IMR-90 (cell line): ENCODE measurements around the gene PJA1. TPM values are rescaled to one million over a fixed set of nuclear protein-coding genes. Genes with fewer than 3 reads are reported as not detected.

ENCODE experiments used
- ATAC-seq: fragments of 200-7000 bp; cut with Tn5 transposase; 2 replicates; pipeline ENCODE4 v1.9.1; 2020; ENCODE audit warnings: low read depth, mild to moderate bottlenecking, moderate library complexity
- BruUV-seq: library from RNA; stranded (reverse); fragments of 400-500 nt; replicated peaks from 2 replicates; lab custom pipeline; 2021; lab: Mats Ljungman, UMichigan
- CTCF ChIA-PET: fragments of 300-600 bp; formaldehyde crosslinking; extraction: SDS; loops from one replicate; lab custom pipeline; 2021; ENCODE audit warnings: antibody characterized with exemption; lab: Yijun Ruan, JAX
- POLR2A ChIA-PET: fragments of 300-600 bp; sonication (Branson Sonifier 250); formaldehyde crosslinking; loops from one replicate; lab custom pipeline; 2022; ENCODE audit warnings: antibody characterized with exemption; ENCODE audit not compliant: unreplicated experiment; lab: Charles Lee
- DNase-seq: peaks from one replicate; pipeline ENCODE4 v3.0.0; 2013
- H2AFZ ChIP-seq: replicated peaks from 2 replicates; pipeline ENCODE3; 2013; ENCODE audit warnings: low read length, mild to moderate bottlenecking; ENCODE audit not compliant: poor library complexity
- H2AK5ac ChIP-seq: 2 replicates; pipeline ENCODE4 v1.6.1; 2013; ENCODE audit warnings: low read depth, low read length, inconsistent platforms
- H2AK9ac ChIP-seq: replicated peaks from 2 replicates; pipeline ENCODE3; 2013; ENCODE audit warnings: mild to moderate bottlenecking, low read depth, low read length, moderate library complexity; ENCODE audit not compliant: poor library complexity
- H2BK120ac ChIP-seq: 2 replicates; pipeline ENCODE4 v1.6.1; 2013; ENCODE audit warnings: low read depth, low read length, inconsistent platforms
- H2BK15ac ChIP-seq: 3 replicates; pipeline ENCODE4 v1.6.1; 2013; ENCODE audit warnings: low read depth, low read length, inconsistent platforms
- H2BK20ac ChIP-seq: 2 replicates; pipeline ENCODE4 v1.6.1; 2013; ENCODE audit warnings: low read depth, mild to moderate bottlenecking, inconsistent platforms, low read length, moderate library complexity
- H2BK5ac ChIP-seq: 2 replicates; pipeline ENCODE4 v1.6.1; 2013; ENCODE audit warnings: mild to moderate bottlenecking, low read depth, low read length, inconsistent platforms; ENCODE audit not compliant: poor library complexity, severe bottlenecking
- H3K14ac ChIP-seq: replicated peaks from 2 replicates; pipeline ENCODE4 v1.6.1; 2013; ENCODE audit warnings: low read depth, low read length, inconsistent platforms
- H3K18ac ChIP-seq: 2 replicates; pipeline ENCODE4 v1.6.1; 2013; ENCODE audit warnings: low read depth, low read length, control low read depth
- H3K23ac ChIP-seq: 2 replicates; pipeline ENCODE4 v1.6.1; 2013; ENCODE audit warnings: low read depth, low read length, inconsistent platforms
- H3K27ac ChIP-seq: 2 replicates; pipeline ENCODE4 v1.5.1; 2013; ENCODE audit warnings: mild to moderate bottlenecking, control low read depth, low read length; ENCODE audit not compliant: insufficient read depth
- H3K27me3 ChIP-seq: 2 replicates; pipeline ENCODE4 v1.6.1; 2013; ENCODE audit warnings: low read length; ENCODE audit not compliant: control insufficient read depth, insufficient read depth
- H3K36me3 ChIP-seq: 2 replicates; pipeline ENCODE4 v1.6.1; 2013; ENCODE audit warnings: low read length, mixed read lengths; ENCODE audit not compliant: control insufficient read depth, insufficient read depth
- H3K4ac ChIP-seq: 2 replicates; pipeline ENCODE4 v1.6.1; 2013; ENCODE audit warnings: low read depth, low read length, inconsistent platforms
- H3K4me1 ChIP-seq: 2 replicates; pipeline ENCODE4 v1.6.1; 2013; ENCODE audit warnings: low read length, mixed read lengths; ENCODE audit not compliant: control insufficient read depth, insufficient read depth
- H3K4me2 ChIP-seq: 2 replicates; pipeline ENCODE4 v1.6.1; 2013; ENCODE audit warnings: low read depth, mild to moderate bottlenecking, control low read depth, low read length, moderate library complexity
- H3K4me3 ChIP-seq: 2 replicates; pipeline ENCODE4 v1.5.1; 2013; ENCODE audit warnings: low read depth, mild to moderate bottlenecking, control low read depth, low read length, moderate library complexity; ENCODE audit not compliant: insufficient read depth
- H3K56ac ChIP-seq: 2 replicates; pipeline ENCODE4 v1.6.1; 2013; ENCODE audit warnings: low read length, inconsistent platforms; ENCODE audit not compliant: insufficient read depth; ENCODE audit errors: extremely low read depth
- H3K79me1 ChIP-seq, 2 experiments: 2 replicates each; pipeline ENCODE4 v1.6.1; 2013; ENCODE audit warnings: low read length in 2 of 2, inconsistent platforms in 1 of 2, low read depth in 1 of 2
- H3K9ac ChIP-seq: 2 replicates; pipeline ENCODE4 v1.6.1; 2013; ENCODE audit warnings: low read depth, low read length, control low read depth
- H3K9me1 ChIP-seq: 2 replicates; pipeline ENCODE4 v1.6.1; 2013; ENCODE audit warnings: low read length, inconsistent platforms; ENCODE audit not compliant: insufficient read depth
- H3K9me3 ChIP-seq: 2 replicates; pipeline ENCODE4 v1.6.1; 2013; ENCODE audit warnings: low read length; ENCODE audit not compliant: control insufficient read depth, insufficient read depth
- H4K20me1 ChIP-seq: 2 replicates; pipeline ENCODE4 v1.6.1; 2013; ENCODE audit warnings: low read length, inconsistent platforms; ENCODE audit not compliant: insufficient read depth
- H4K5ac ChIP-seq: 2 replicates; pipeline ENCODE4 v1.6.1; 2013; ENCODE audit warnings: mild to moderate bottlenecking, low read depth, low read length, control low read depth
- H4K8ac ChIP-seq, 2 experiments: 2 replicates each; pipeline ENCODE4 v1.6.1; 2013; ENCODE audit warnings: low read depth in 2 of 2, low read length in 2 of 2, control low read depth in 1 of 2, inconsistent platforms in 1 of 2
- H4K91ac ChIP-seq: 2 replicates; pipeline ENCODE4 v1.6.1; 2013; ENCODE audit warnings: low read depth, low read length, inconsistent platforms; ENCODE audit not compliant: insufficient read depth
- BHLHE40 ChIP-seq: fragments of 150-350 bp; IDR thresholded peaks from 2 replicates; pipeline ENCODE4 v1.6.1; 2016; ENCODE audit warnings: mild to moderate bottlenecking, low read depth, low read length
- CEBPB ChIP-seq: IDR thresholded peaks from 2 replicates; pipeline ENCODE4 v1.6.1; 2012; ENCODE audit warnings: low read depth, low read length, improper control_type of control experiment
- CHD1 ChIP-seq: IDR thresholded peaks from 2 replicates; pipeline ENCODE4 v1.6.1; 2012; ENCODE audit warnings: low read depth, low read length, improper control_type of control experiment
- CTCF ChIP-seq: conservative IDR thresholded peaks from 2 replicates; pipeline ENCODE4 v1.5.1; 2012; ENCODE audit warnings: mild to moderate bottlenecking, low read depth, low read length, improper control_type of control experiment
- FOS ChIP-seq: fragments of 150-350 bp; IDR thresholded peaks from 2 replicates; pipeline ENCODE4 v1.6.1; 2016; ENCODE audit warnings: low read depth, low read length
- MAFK ChIP-seq: IDR thresholded peaks from 2 replicates; pipeline ENCODE4 v1.6.1; 2012; ENCODE audit warnings: low read depth, low read length, improper control_type of control experiment
- MAZ ChIP-seq: IDR thresholded peaks from 2 replicates; pipeline ENCODE4 v1.6.1; 2012; ENCODE audit warnings: low read depth, mild to moderate bottlenecking, low read length, improper control_type of control experiment, moderate library complexity, borderline replicate concordance
- MXI1 ChIP-seq: IDR thresholded peaks from 2 replicates; pipeline ENCODE4 v1.6.1; 2012; ENCODE audit warnings: low read depth, mild to moderate bottlenecking, low read length, moderate library complexity, borderline replicate concordance
- POLR2A ChIP-seq: IDR thresholded peaks from 2 replicates; pipeline ENCODE4 v1.6.1; 2012; ENCODE audit warnings: mild to moderate bottlenecking, low read depth, low read length
- RCOR1 ChIP-seq: IDR thresholded peaks from 2 replicates; pipeline ENCODE4 v1.6.1; 2012; ENCODE audit warnings: mild to moderate bottlenecking, low read length, improper control_type of control experiment; ENCODE audit not compliant: insufficient replicate concordance
- RFX5 ChIP-seq: IDR thresholded peaks from 2 replicates; pipeline ENCODE4 v1.8.0; 2012; ENCODE audit warnings: low read depth, mild to moderate bottlenecking, low read length, moderate library complexity
- SMC3 ChIP-seq: fragments of 150-350 bp; IDR thresholded peaks from 2 replicates; pipeline ENCODE4 v1.6.1; 2016; ENCODE audit warnings: low read depth, mild to moderate bottlenecking, antibody characterized with exemption, low read length, moderate library complexity
- WGBS, 2 experiments: methylation state at CpG; one replicate each; pipeline versions ENCODE4 v1.1.5 to v1.1.7; 2013; ENCODE audit warnings: missing lambda C conversion rate in 2 of 2; ENCODE audit not compliant: insufficient read length in 1 of 2; ENCODE audit errors: extremely low coverage in 2 of 2; 5-methylcytosine and 5-hydroxymethylcytosine counted together
- dilution Hi-C: fragments of 300-500 bp; cut with HindIII; formaldehyde crosslinking; loops from one replicate; pipeline ENCODE4 v1.14.3; 2018; ENCODE audit warnings: low sequenced_read_pairs; ENCODE audit not compliant: unreplicated experiment
- in situ Hi-C: fragments of 300-500 bp; cut with MboI; formaldehyde crosslinking; loops from 3 replicates; pipeline ENCODE4 v1.14.3; 2019; ENCODE audit warnings: low sequenced_read_pairs, inconsistent platforms, mixed read lengths
- intact Hi-C: fragments of 100-400 bp; cut with micrococcal nuclease; formaldehyde crosslinking; loops from 2 replicates; pipeline ENCODE4 v1.10.0; 2022
- polyA plus RNA-seq, 3 experiments: library from polyadenylated mRNA; depleted of rRNA; stranded (reverse); fragments of >200 nt; gene quantifications; 2 replicates each; pipeline ENCODE4 v1.2.3, GENCODE V29; 2012; ENCODE audit warnings: low replicate concordance in 1 of 3
- total RNA-seq: library from RNA; depleted of rRNA; stranded (reverse); fragments of >200 nt; gene quantifications from 2 replicates; pipeline ENCODE4 v1.2.3, GENCODE V29; 2012
- TF ChIP-seq, protein P1 (sequence below): fragments of 150-350 bp; IDR thresholded peaks from 2 replicates; pipeline ENCODE4 v1.6.1; 2016; ENCODE audit warnings: low read depth, mild to moderate bottlenecking, low read length, moderate library complexity, borderline replicate concordance
- TF ChIP-seq, protein P2 (sequence below): fragments of 150-350 bp; IDR thresholded peaks from 2 replicates; pipeline ENCODE4 v1.6.1; 2017; ENCODE audit warnings: mild to moderate bottlenecking, antibody characterized with exemption, low read length, low read depth

The PJA1 gene
- total and polyA plus RNA-seq, 2 of the 4 experiments (the other 2 are of a cell fraction) = 15.1 to 24.4 TPM

DNA sequence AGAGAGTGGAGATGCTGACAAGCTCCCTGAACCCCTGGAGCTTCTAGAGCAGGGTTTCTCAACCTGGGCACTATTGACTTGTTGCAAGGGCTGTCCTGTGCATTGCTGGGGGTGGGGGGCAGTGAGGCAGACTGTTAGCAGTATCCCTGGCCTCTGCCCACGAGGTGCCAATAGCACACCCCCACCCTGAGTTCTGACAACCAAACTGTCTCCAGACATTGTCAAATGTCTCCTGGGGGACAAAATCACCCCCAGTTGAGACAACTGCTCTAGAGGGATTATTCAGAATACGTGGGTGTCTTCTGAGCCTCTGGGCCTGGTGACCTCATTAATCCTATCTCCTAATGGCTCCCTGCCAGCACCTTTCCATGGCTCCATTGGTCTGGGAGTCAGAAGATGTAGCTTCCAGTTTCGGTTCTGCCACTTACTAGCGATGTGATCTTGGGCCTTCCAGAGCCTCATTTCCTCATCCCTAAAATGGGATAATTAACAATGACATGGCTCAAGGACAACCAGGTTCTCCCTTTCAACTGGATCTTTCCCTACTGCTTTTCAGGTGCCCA lies 17.6 kb upstream of the PJA1 start:
- CTCF ChIA-PET = no interaction called here
- no CpG with 5 or more reads among the region's 4 CpGs for WGBS, 2 experiments
- no peak for DNase-seq

More for the DNA sequence above, 17.6 kb upstream of the PJA1 start:
- dilution Hi-C loops = no loop called here
- Histone ChIP-seq H2BK15ac (no peak overlapping the region), H3K56ac (no peak overlapping the region), H4K20me1 (no peaks in the 10 kb centered on the region), H2AK9ac (no peak overlapping the region), H3K4ac (no peak overlapping the region), H4K8ac (no peak overlapping the region), H3K4me3 (no peak overlapping the region), H3K9ac (no peak overlapping the region), H3K27me3 (peaks cover 53% of the 10 kb centered on the region), H2AFZ (no peak overlapping the region), H4K91ac (no peak overlapping the region), H3K4me2 (no peak overlapping the region), H3K4me1 (no peaks in the 10 kb centered on the region), H2BK5ac (no peak overlapping the region), H2BK120ac (no peak overlapping the region), H2BK20ac (no peak overlapping the region), H3K14ac (no peak overlapping the region), H3K18ac (no peak overlapping the region), H3K79me1 (no peaks in the 10 kb centered on the region), H3K9me1 (no peaks in the 10 kb centered on the region), H3K23ac (no peak overlapping the region), H3K9me3 (no peaks in the 10 kb centered on the region), H2AK5ac (no peak overlapping the region), H3K27ac (no peak overlapping the region), H3K36me3 (no peaks in the 10 kb centered on the region), H4K5ac (no peak overlapping the region)
- TF ChIP-seq CEBPB (no peak), MXI1 (no peak), MAFK (no peak), SMC3 (no peak), RCOR1 (no peak), POLR2A (no peak), RFX5 (no peak), BHLHE40 (no peak), CTCF (no peak), CHD1 (no peak), MAZ (no peak), FOS (no peak)
- TF ChIP-seq, protein P1, sequence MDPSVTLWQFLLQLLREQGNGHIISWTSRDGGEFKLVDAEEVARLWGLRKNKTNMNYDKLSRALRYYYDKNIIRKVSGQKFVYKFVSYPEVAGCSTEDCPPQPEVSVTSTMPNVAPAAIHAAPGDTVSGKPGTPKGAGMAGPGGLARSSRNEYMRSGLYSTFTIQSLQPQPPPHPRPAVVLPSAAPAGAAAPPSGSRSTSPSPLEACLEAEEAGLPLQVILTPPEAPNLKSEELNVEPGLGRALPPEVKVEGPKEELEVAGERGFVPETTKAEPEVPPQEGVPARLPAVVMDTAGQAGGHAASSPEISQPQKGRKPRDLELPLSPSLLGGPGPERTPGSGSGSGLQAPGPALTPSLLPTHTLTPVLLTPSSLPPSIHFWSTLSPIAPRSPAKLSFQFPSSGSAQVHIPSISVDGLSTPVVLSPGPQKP = no peak
- TF ChIP-seq, protein P2, sequence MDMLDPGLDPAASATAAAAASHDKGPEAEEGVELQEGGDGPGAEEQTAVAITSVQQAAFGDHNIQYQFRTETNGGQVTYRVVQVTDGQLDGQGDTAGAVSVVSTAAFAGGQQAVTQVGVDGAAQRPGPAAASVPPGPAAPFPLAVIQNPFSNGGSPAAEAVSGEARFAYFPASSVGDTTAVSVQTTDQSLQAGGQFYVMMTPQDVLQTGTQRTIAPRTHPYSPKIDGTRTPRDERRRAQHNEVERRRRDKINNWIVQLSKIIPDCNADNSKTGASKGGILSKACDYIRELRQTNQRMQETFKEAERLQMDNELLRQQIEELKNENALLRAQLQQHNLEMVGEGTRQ = no peak
- no TSS peak for BruUV-seq
- POLR2A ChIA-PET = no interaction called here
- ATAC-seq = no peak
- intact Hi-C loops = no loop called here
- in situ Hi-C loops = no loop called here
